K562 (cell line): Measurements from ENCODE around the gene MEOX1. TPM values are rescaled to one million over a fixed set of nuclear protein-coding genes. Genes with fewer than 3 reads are reported as not detected.
"Not testable (repeated sequence)": the region's sequence is repeated elsewhere in the genome, so short reads cannot be mapped to it uniquely, and the experiment has no call there.

Source experiments
- ATAC-seq: fragments of 200-7000 bp; cut with Tn5 transposase; 3 replicates; pipeline ENCODE4 v1.9.1; 2020; ENCODE audit warnings: moderate library complexity
- BruUV-seq: library from RNA; stranded (reverse); fragments of 400-500 nt; replicated peaks from 2 replicates; lab custom pipeline; 2021; lab: Mats Ljungman, UMichigan
- CTCF ChIA-PET: fragments of 300-600 bp; formaldehyde crosslinking; extraction: SDS; loops from one replicate; lab custom pipeline; 2021; ENCODE audit warnings: low intra/inter-chr PET ratio; lab: Yijun Ruan, JAX
- POLR2A ChIA-PET: fragments of 300-600, 350-650 bp; sonication (Branson Sonifier 250); formaldehyde crosslinking; extraction: SDS; loops from one replicate; lab custom pipeline; 2021; ENCODE audit warnings: antibody characterized with exemption, inconsistent platforms; lab: Yijun Ruan, JAX
- DNase-seq, 4 experiments: peaks; one replicate each; pipeline versions ENCODE4 v3.0.0 to v3.0.0-alpha.2; 2011 to 2018; ENCODE audit warnings: low spot score in 3 of 4, mixed read lengths in 3 of 4; ENCODE audit errors: extremely low read depth in 1 of 4
- FAIRE-seq: peaks from 2 replicates; lab custom pipeline; 2011; peaks lifted over from hg19 to GRCh38; lab: Jason Lieb, UNC
- H2AFZ ChIP-seq: 2 replicates; pipeline ENCODE4 v1.6.0; 2011; ENCODE audit warnings: low read depth, low read length, control low read depth, inconsistent platforms
- H3K27ac ChIP-seq: fragments of 200-600 bp; 3 replicates; pipeline ENCODE4 v1.8.0; 2011; ENCODE audit warnings: low read depth, mild to moderate bottlenecking, control low read depth, inconsistent platforms, low read length, moderate library complexity, mixed read lengths; ENCODE audit errors: extremely low read depth
- H3K27me3 ChIP-seq, 2 experiments: fragments of 300-600 bp in 1 of 2; 2 replicates in 1 of 2; 3 replicates in 1 of 2; pipeline versions ENCODE4 v1.6.0 to v1.8.0; 2011; ENCODE audit warnings: inconsistent platforms in 2 of 2, low read length in 2 of 2, mild to moderate bottlenecking in 1 of 2, mixed read lengths in 1 of 2, moderate library complexity in 1 of 2; ENCODE audit not compliant: control insufficient read depth in 2 of 2, insufficient read depth in 2 of 2
- H3K36me3 ChIP-seq: fragments of 300-600 bp; 3 replicates; pipeline ENCODE4 v1.8.0; 2011; ENCODE audit warnings: mild to moderate bottlenecking, low read length, inconsistent platforms; ENCODE audit not compliant: control insufficient read depth, insufficient read depth
- H3K4me1 ChIP-seq, 2 experiments: fragments of 200-600 bp in 1 of 2; replicated peaks in 1 of 2; 2 replicates in 1 of 2; 3 replicates in 1 of 2; pipeline versions ENCODE4 v1.5.1 to v1.8.0; 2011; ENCODE audit warnings: inconsistent platforms in 2 of 2, low read length in 2 of 2, mild to moderate bottlenecking in 1 of 2, mixed read lengths in 1 of 2, moderate library complexity in 1 of 2; ENCODE audit not compliant: control insufficient read depth in 2 of 2, insufficient read depth in 2 of 2
- H3K4me2 ChIP-seq: 2 replicates; pipeline ENCODE4 v1.6.1; 2011; ENCODE audit warnings: low read length, control low read depth, inconsistent platforms, mixed read lengths; ENCODE audit not compliant: insufficient read depth
- H3K4me3 ChIP-seq: fragments of 200-600 bp; sonication (generic), shearing (Covaris generic); 2 replicates; pipeline ENCODE4 v1.5.1; 2016; ENCODE audit warnings: control low read depth, inconsistent platforms
- H3K79me2 ChIP-seq: fragments of 200-600 bp; 3 replicates; pipeline ENCODE4 v1.8.0; 2011; ENCODE audit warnings: low read length, inconsistent platforms; ENCODE audit not compliant: control insufficient read depth, insufficient read depth
- H3K9ac ChIP-seq, 2 experiments: 2 replicates each; pipeline versions ENCODE4 v1.6.0 to v1.6.1; 2011; ENCODE audit warnings: low read depth in 2 of 2, low read length in 2 of 2, control low read depth in 1 of 2, inconsistent platforms in 1 of 2, mild to moderate bottlenecking in 1 of 2, mixed read lengths in 1 of 2; ENCODE audit not compliant: insufficient read depth in 1 of 2
- H3K9me1 ChIP-seq: one replicate; pipeline ENCODE4 v1.6.0; 2011; ENCODE audit warnings: inconsistent platforms, mild to moderate bottlenecking, low read length, moderate library complexity; ENCODE audit not compliant: control insufficient read depth, insufficient read depth
- H3K9me3 ChIP-seq: replicated peaks from 2 replicates; pipeline ENCODE4 v1.5.1; 2011; ENCODE audit warnings: low read depth, low read length, inconsistent platforms; ENCODE audit not compliant: control insufficient read depth, insufficient read depth
- H4K20me1 ChIP-seq: replicated peaks from 2 replicates; pipeline ENCODE4 v1.6.1; 2011; ENCODE audit warnings: low read length, inconsistent platforms, mixed read lengths; ENCODE audit not compliant: control insufficient read depth, insufficient read depth
- CBX3 ChIP-seq, 2 experiments: IDR thresholded peaks; 1 replicate in 1 of 2; 2 replicates in 1 of 2; pipeline ENCODE4 v1.6.1; 2012; ENCODE audit warnings: inconsistent platforms in 2 of 2, low read length in 2 of 2, borderline replicate concordance in 1 of 2, control low read depth in 1 of 2
- CCAR2 ChIP-seq: fragments of 200-400 bp; formaldehyde crosslinking; IDR thresholded peaks from 2 replicates; pipeline ENCODE4 v1.6.1; 2017; ENCODE audit warnings: mild to moderate bottlenecking, low read depth, low read length
- FUS ChIP-seq: fragments of 200-400 bp; formaldehyde crosslinking; optimal IDR thresholded peaks from 2 replicates; pipeline ENCODE3; 2017; ENCODE audit warnings: low read depth, low read length
- HNRNPLL ChIP-seq: fragments of 200-400 bp; formaldehyde crosslinking; IDR thresholded peaks from 2 replicates; pipeline ENCODE4 v1.6.1; 2017; ENCODE audit warnings: low read length, low read depth, mild to moderate bottlenecking; ENCODE audit not compliant: poor library complexity, severe bottlenecking
- NFIX ChIP-seq: fragments of 250-450 bp; sonication (Bioruptor Pico); IDR thresholded peaks from 2 replicates; pipeline ENCODE4 v1.4.0; 2020; ENCODE audit warnings: low read depth, mild to moderate bottlenecking, moderate library complexity
- NFXL1 ChIP-seq: fragments of 450-650 bp; formaldehyde crosslinking; IDR thresholded peaks from 2 replicates; pipeline ENCODE4 v1.4.0; 2021; ENCODE audit warnings: mild to moderate bottlenecking
- RBM14 ChIP-seq: fragments of 200-400 bp; formaldehyde crosslinking; IDR thresholded peaks from 2 replicates; pipeline ENCODE4 v1.6.1; 2018; ENCODE audit warnings: low read depth, mild to moderate bottlenecking, low read length, moderate library complexity, borderline replicate concordance; ENCODE audit not compliant: insufficient read depth
- TBP ChIP-seq: optimal IDR thresholded peaks from 2 replicates; pipeline ENCODE3; 2011; ENCODE audit warnings: low read depth, low read length, improper control_type of control experiment
- WGBS: fragments of 100-300 bp; shearing (Covaris generic); methylation state at CpG from one replicate; pipeline ENCODE4 v1.1.6; 2016; ENCODE audit warnings: low coverage, mixed read lengths; ENCODE audit not compliant: insufficient coverage; ENCODE audit errors: missing lambda C conversion rate; 5-methylcytosine and 5-hydroxymethylcytosine counted together
- in situ Hi-C: fragments of 300-500 bp; cut with MboI; formaldehyde crosslinking; loops from 4 replicates; pipeline ENCODE4 v1.15.0; 2018; ENCODE audit warnings: inconsistent platforms, mixed read lengths
- intact Hi-C: fragments of 100-400 bp; cut with micrococcal nuclease; formaldehyde crosslinking; loops from 2 replicates; pipeline ENCODE4 v1.14.2; 2022
- polyA plus RNA-seq, 8 experiments: library from polyadenylated mRNA; depleted of rRNA in 4 of 8; stranded (reverse) in 5 of 8; unstranded in 3 of 8; fragments of >200 nt; fragmentation: Nextera tagmentation in 2 of 8; fragmentation: Illumina TruSeq in 1 of 8; extraction: Ambion mirVana in 2 of 8; extraction: Trizol in 1 of 8; gene quantifications; 2 replicates each; pipeline versions ENCODE4 v1.2.1 to v1.2.3, GENCODE V29; 2011 to 2014; ENCODE audit warnings: inconsistent platforms in 1 of 8, missing spikeins in 1 of 8
- total RNA-seq, 7 experiments: library from RNA; depleted of rRNA in 6 of 7; stranded (reverse); fragments of >200 nt in 6 of 7; fragmentation: Illumina TruSeq in 2 of 7; extraction: Trizol in 2 of 7; gene quantifications; 2 replicates each; pipeline versions ENCODE4 v1.2.1 to v1.2.3, GENCODE V29; 2011 to 2021; ENCODE audit warnings: low replicate concordance in 1 of 7
- TF ChIP-seq, protein P1 (sequence below), 2 experiments: fragments of 150-350 bp in 1 of 2; IDR thresholded peaks; 2 replicates each; pipeline ENCODE4 v1.6.1; 2012 to 2016; ENCODE audit warnings: low read depth in 2 of 2, low read length in 2 of 2, mild to moderate bottlenecking in 1 of 2, moderate library complexity in 1 of 2

Gene MEOX1
- total and polyA plus RNA-seq, 9 of the 15 experiments (the other 6 are each of a cell fraction or from before 2014, with no cell fraction given) = not detected

DNA sequence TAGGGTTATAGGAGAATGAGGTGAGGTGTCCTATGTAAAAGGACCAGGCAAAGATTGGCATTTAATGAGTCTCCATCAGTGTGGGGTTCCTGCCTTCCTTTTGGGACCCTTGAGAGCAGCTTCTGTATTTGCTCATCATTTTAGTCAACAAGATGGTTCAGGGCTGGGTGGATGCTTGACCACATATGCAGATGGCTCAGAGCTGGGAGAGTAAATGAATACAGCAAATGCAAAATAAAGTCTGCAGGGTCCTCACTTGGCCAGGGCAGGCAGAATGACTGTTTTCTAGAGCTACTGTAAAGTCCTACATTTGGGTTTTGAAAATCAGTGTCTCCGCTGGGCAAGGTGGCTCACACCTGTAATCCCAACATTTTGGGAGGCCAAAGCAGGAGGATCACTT is 58.4 kb downstream of the MEOX1 start:
- no TSS peak for BruUV-seq
- POLR2A ChIA-PET = interaction anchor here (1.5 kb wide), 1 partner anchor 91 kb away, joined by 6 read pairs; no protein-coding TSS in a partner anchor

DNA sequence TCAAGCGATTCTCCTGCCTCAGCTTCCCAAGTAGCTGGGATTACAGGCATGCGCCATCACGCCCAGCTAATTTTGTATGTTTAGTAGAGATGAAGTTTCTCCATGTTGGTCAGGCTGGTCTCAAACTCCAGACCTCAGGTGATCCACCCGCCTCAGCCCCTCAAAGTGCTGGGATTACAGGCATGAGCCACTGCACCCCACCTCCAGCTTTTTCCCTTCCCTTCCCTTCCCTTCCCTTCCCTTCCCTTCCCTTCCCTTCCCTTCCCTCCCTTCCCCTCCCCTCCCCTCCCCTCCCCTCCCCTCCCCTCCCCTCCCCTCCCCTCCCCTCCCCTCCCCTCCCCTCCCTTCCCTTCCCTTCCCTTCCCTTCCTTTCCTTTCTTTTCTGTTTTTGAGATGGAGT is 59.2 kb downstream of the MEOX1 start:
- ATAC-seq, H3K27ac ChIP-seq, in situ Hi-C loops, H3K9ac ChIP-seq, intact Hi-C loops, H3K4me3 ChIP-seq, H3K9me1 ChIP-seq, DNase-seq, CTCF ChIA-PET, BruUV-seq, H3K4me2 ChIP-seq, H3K9me3 ChIP-seq, H2AFZ ChIP-seq, H4K20me1 ChIP-seq, H3K36me3 ChIP-seq, H3K79me2 ChIP-seq, H3K4me1 ChIP-seq, FAIRE-seq: not testable (repeated sequence)
- H3K27me3 ChIP-seq = peaks cover 13 to 25% of the 10 kb centered on the region in 2 experiments; a peak in 3 of 5 replicates
- POLR2A ChIA-PET = interaction anchor here (0.7 kb wide), 1 partner anchor 10 kb away, joined by 3 read pairs; no protein-coding TSS in a partner anchor
- 23% methylated on average over 3 of the region's 4 CpGs for WGBS

More for the DNA sequence above, 58.4 kb downstream of the MEOX1 start:
- Histone ChIP-seq H3K4me3 (no peak overlapping the region), H3K9ac (no peak overlapping the region), H4K20me1 (no peaks in the 10 kb centered on the region), H3K27me3 (peaks cover 10 to 21% of the 10 kb centered on the region in 2 experiments; a peak in 3 of 5 replicates), H3K4me1 (no peaks in the 10 kb centered on the region; a peak in 1 of 5 replicates), H3K9me3 (0 out of 2 replicates have a peak, but pooled peaks cover 3% of the 10 kb centered on the region), H3K27ac (no peak overlapping the region), H3K9me1 (no peaks in the 10 kb centered on the region), H3K4me2 (no peak overlapping the region), H3K79me2 (no peaks in the 10 kb centered on the region), H2AFZ (no peak overlapping the region), H3K36me3 (no peaks in the 10 kb centered on the region)
- CTCF ChIA-PET = no interaction called here
- ATAC-seq (no peak), FAIRE-seq (no peak), DNase-seq (no peak)
- no peak for TF ChIP-seq FUS
- TF ChIP-seq CBX3 (IDR thresholded peaks at IDR 0.05; ENCODE audit: borderline replicate concordance in 1 of 2, low read length in 2 of 2) = no peak
- TF ChIP-seq RBM14 = no peak
- TF ChIP-seq NFIX (CRISPR knock-in tag) = no peak
- no peak for TF ChIP-seq NFXL1 (CRISPR knock-in tag)
- TF ChIP-seq, protein P1, sequence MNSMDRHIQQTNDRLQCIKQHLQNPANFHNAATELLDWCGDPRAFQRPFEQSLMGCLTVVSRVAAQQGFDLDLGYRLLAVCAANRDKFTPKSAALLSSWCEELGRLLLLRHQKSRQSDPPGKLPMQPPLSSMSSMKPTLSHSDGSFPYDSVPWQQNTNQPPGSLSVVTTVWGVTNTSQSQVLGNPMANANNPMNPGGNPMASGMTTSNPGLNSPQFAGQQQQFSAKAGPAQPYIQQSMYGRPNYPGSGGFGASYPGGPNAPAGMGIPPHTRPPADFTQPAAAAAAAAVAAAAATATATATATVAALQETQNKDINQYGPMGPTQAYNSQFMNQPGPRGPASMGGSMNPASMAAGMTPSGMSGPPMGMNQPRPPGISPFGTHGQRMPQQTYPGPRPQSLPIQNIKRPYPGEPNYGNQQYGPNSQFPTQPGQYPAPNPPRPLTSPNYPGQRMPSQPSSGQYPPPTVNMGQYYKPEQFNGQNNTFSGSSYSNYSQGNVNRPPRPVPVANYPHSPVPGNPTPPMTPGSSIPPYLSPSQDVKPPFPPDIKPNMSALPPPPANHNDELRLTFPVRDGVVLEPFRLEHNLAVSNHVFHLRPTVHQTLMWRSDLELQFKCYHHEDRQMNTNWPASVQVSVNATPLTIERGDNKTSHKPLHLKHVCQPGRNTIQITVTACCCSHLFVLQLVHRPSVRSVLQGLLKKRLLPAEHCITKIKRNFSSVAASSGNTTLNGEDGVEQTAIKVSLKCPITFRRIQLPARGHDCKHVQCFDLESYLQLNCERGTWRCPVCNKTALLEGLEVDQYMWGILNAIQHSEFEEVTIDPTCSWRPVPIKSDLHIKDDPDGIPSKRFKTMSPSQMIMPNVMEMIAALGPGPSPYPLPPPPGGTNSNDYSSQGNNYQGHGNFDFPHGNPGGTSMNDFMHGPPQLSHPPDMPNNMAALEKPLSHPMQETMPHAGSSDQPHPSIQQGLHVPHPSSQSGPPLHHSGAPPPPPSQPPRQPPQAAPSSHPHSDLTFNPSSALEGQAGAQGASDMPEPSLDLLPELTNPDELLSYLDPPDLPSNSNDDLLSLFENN (IDR thresholded peaks at IDR 0.05; ENCODE audit: low read depth in 2 of 2, low read length in 2 of 2) = no peak
- TF ChIP-seq HNRNPLL = no peak
- TF ChIP-seq TBP = no peak
- no peak for TF ChIP-seq CCAR2
- 0% methylated on average over 1 of the region's 1 CpG for WGBS
- in situ Hi-C loops (no loop called here), intact Hi-C loops (no loop called here)
